Ishikawa (cell line): ENCODE data around the gene GRIK1.

Experiments used
- CEBPB ChIP-seq: IDR thresholded peaks from 2 replicates; pipeline ENCODE4 v1.6.1; 2012
- CREB1 ChIP-seq: IDR thresholded peaks from 2 replicates; pipeline ENCODE4 v1.6.1; 2012; ENCODE audit warnings: low read depth
- EGR1 ChIP-seq: IDR thresholded peaks from 2 replicates; pipeline ENCODE4 v1.6.1; 2012
- EP300 ChIP-seq: IDR thresholded peaks from 2 replicates; pipeline ENCODE4 v1.6.1; 2012; ENCODE audit warnings: borderline replicate concordance
- MAX ChIP-seq: IDR thresholded peaks from 2 replicates; pipeline ENCODE4 v1.6.1; 2012
- NFIC ChIP-seq: IDR thresholded peaks from 2 replicates; pipeline ENCODE4 v1.6.1; 2012
- RAD21 ChIP-seq: IDR thresholded peaks from 2 replicates; pipeline ENCODE4 v1.6.1; 2012; ENCODE audit warnings: low read depth
- REST ChIP-seq: IDR thresholded peaks from 2 replicates; pipeline ENCODE4 v1.6.1; 2012; ENCODE audit warnings: low read depth, mild to moderate bottlenecking
- TAF1 ChIP-seq: IDR thresholded peaks from 2 replicates; pipeline ENCODE4 v1.6.1; 2012; ENCODE audit warnings: low read depth, mild to moderate bottlenecking
- TCF12 ChIP-seq: IDR thresholded peaks from 2 replicates; pipeline ENCODE4 v1.6.1; 2012; ENCODE audit warnings: low read depth
- TEAD4 ChIP-seq: IDR thresholded peaks from 2 replicates; pipeline ENCODE4 v1.6.1; 2012
- USF1 ChIP-seq: IDR thresholded peaks from 2 replicates; pipeline ENCODE4 v1.6.1; 2012

GRCh38 chr21:29499734-29500343 lies 440.0 kb downstream of the GRIK1 start:
- TF ChIP-seq EGR1: no peak
- TF ChIP-seq RAD21: peak; percentile 50
- TF ChIP-seq CREB1: no peak
- no peak for TF ChIP-seq USF1
- no peak for TF ChIP-seq EP300
- TF ChIP-seq NFIC: no peak
- no peak for TF ChIP-seq REST
- TF ChIP-seq CEBPB: no peak
- no peak for TF ChIP-seq MAX
- no peak for TF ChIP-seq TCF12
- TF ChIP-seq TEAD4: no peak
- no peak for TF ChIP-seq TAF1
